SK-N-SH treated with all-trans-retinoic acid at 6 μM for 48 hours (cell line): ENCODE measurements around the gene HIF1A.

Source experiments
- ATAC-seq: fragments of 200-7000 bp; cut with Tn5 transposase; 3 replicates; pipeline ENCODE4 v1.9.1; 2020; ENCODE audit warnings: mild to moderate bottlenecking, moderate library complexity
- ARNTL ChIP-seq: fragments of 450-650 bp; formaldehyde crosslinking; IDR thresholded peaks from 2 replicates; pipeline ENCODE4 v1.5.0; 2020; ENCODE audit warnings: low read depth, mild to moderate bottlenecking, moderate library complexity, borderline replicate concordance
- BACH2 ChIP-seq: fragments of 250-450 bp; sonication (Bioruptor Pico); IDR thresholded peaks from 2 replicates; pipeline ENCODE4 v1.9.0; 2021; ENCODE audit warnings: mild to moderate bottlenecking, borderline replicate concordance
- CSDC2 ChIP-seq: fragments of 250-450 bp; sonication (Bioruptor Pico); IDR thresholded peaks from 2 replicates; pipeline ENCODE4 v1.5.0; 2020; ENCODE audit warnings: mild to moderate bottlenecking, moderate library complexity
- ESRRG ChIP-seq: fragments of 250-450 bp; sonication (Bioruptor Pico); IDR thresholded peaks from 2 replicates; pipeline ENCODE4 v1.6.1; 2021; ENCODE audit warnings: mild to moderate bottlenecking
- GLIS3 ChIP-seq: fragments of 250-450 bp; sonication (Bioruptor Pico); IDR thresholded peaks from 2 replicates; pipeline ENCODE4 v1.5.0; 2020; ENCODE audit warnings: mild to moderate bottlenecking, moderate library complexity
- ISL1 ChIP-seq: fragments of 250-450 bp; sonication (Bioruptor Pico); IDR thresholded peaks from 2 replicates; pipeline ENCODE4 v2.1.2; 2022; ENCODE audit warnings: mild to moderate bottlenecking, moderate library complexity
- OSR1 ChIP-seq: fragments of 250-450 bp; sonication (Bioruptor Pico); IDR thresholded peaks from 2 replicates; pipeline ENCODE4 v1.8.0; 2022; ENCODE audit warnings: moderate library complexity, mild to moderate bottlenecking, inconsistent platforms
- PPARA ChIP-seq: fragments of 250-450 bp; sonication (Bioruptor Pico); IDR thresholded peaks from 2 replicates; pipeline ENCODE4 v1.5.0; 2020; ENCODE audit warnings: mild to moderate bottlenecking, borderline replicate concordance
- RARB ChIP-seq: fragments of 250-450 bp; sonication (Bioruptor Pico); IDR thresholded peaks from 2 replicates; pipeline ENCODE4 v1.8.0; 2021; ENCODE audit warnings: mild to moderate bottlenecking, moderate library complexity
- TCF4 ChIP-seq: fragments of 250-450 bp; sonication (Bioruptor Pico); IDR thresholded peaks from 2 replicates; pipeline ENCODE4 v1.8.0; 2021; ENCODE audit warnings: mild to moderate bottlenecking, moderate library complexity, borderline replicate concordance
- TOX ChIP-seq: fragments of 250-450 bp; sonication (Bioruptor Pico); IDR thresholded peaks from 2 replicates; pipeline ENCODE4 v1.8.0; 2021; ENCODE audit warnings: mild to moderate bottlenecking, moderate library complexity, borderline replicate concordance
- ZC3H10 ChIP-seq: fragments of 250-450 bp; sonication (Bioruptor Pico); IDR thresholded peaks from 2 replicates; pipeline ENCODE4 v1.5.1; 2021; ENCODE audit warnings: mild to moderate bottlenecking, moderate library complexity
- ZFP3 ChIP-seq: fragments of 250-450 bp; sonication (Bioruptor Pico); IDR thresholded peaks from 2 replicates; pipeline ENCODE4 v1.5.0; 2020; ENCODE audit warnings: mild to moderate bottlenecking, moderate library complexity
- ZNF565 ChIP-seq: fragments of 450-650 bp; formaldehyde crosslinking; conservative IDR thresholded peaks from 2 replicates; pipeline ENCODE4 v1.5.0; 2020; ENCODE audit warnings: low read depth, mild to moderate bottlenecking, moderate library complexity
- ZNF8 ChIP-seq: fragments of 450-650 bp; formaldehyde crosslinking; IDR thresholded peaks from 2 replicates; pipeline ENCODE4 v1.5.0; 2020; ENCODE audit warnings: mild to moderate bottlenecking, moderate library complexity
- TF ChIP-seq, protein P1 (sequence below): fragments of 250-450 bp; sonication (Bioruptor Pico); IDR thresholded peaks from 2 replicates; pipeline ENCODE4 v1.5.1; 2020; ENCODE audit warnings: low read depth, mild to moderate bottlenecking, moderate library complexity
- TF ChIP-seq, protein P2 (sequence below): fragments of 250-450 bp; sonication (Bioruptor Pico); IDR thresholded peaks from 2 replicates; pipeline ENCODE4 v1.5.0; 2020; ENCODE audit warnings: mild to moderate bottlenecking, moderate library complexity
- TF ChIP-seq, protein P3 (sequence below): fragments of 250-450 bp; sonication (Bioruptor Pico); IDR thresholded peaks from 2 replicates; pipeline ENCODE4 v1.5.1; 2021; ENCODE audit warnings: mild to moderate bottlenecking, moderate library complexity
- TF ChIP-seq, protein P4 (sequence below): fragments of 250-450 bp; sonication (Bioruptor Pico); IDR thresholded peaks from 2 replicates; pipeline ENCODE4 v1.8.0; 2020; ENCODE audit warnings: mild to moderate bottlenecking, moderate library complexity, borderline replicate concordance

Gene HIF1A

DNA sequence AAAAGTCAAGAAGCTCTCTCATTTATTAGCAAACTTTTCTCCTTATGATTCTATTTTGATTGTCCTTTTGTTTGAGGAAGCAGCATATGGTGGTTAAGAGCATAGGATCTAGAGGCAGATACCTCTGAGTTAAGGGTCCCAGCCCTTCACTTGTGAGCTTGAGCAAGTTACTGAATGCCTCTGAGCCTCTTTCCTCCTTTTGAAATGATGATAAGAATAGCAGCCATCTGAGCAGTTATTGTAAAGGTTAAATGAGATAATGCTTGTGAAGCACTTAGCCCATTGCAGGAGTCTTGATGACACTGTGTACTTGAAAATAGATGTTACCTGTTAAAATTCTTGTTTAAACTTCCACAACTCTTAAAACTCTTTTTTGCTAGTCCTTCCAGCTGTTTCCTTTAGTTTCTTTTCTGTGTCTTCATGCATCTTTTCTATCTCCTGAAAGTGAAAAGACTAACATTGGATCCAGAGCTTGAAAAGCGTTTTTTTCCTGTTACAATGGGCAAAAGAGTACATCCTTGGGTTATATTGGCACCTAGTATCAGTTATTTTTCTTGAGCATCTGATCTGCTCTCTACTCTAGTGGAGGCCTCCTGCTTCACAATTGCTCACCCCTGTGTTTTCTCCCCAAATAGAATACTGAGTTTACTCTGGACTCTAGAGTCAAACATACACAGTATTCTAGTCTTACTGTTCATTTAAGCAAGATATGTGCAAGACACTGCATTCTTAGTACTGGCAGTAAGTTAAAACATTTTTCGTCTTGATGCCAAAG, 3.1 kb downstream of the HIF1A start:
- TF ChIP-seq ESRRG (CRISPR knock-in tag) (no peak), ISL1 (CRISPR knock-in tag) (no peak), RARB (no peak), ZFP3 (no peak), BACH2 (no peak)
- TF ChIP-seq, all 23 proteins: peak for 0
- no peak for ATAC-seq

DNA sequence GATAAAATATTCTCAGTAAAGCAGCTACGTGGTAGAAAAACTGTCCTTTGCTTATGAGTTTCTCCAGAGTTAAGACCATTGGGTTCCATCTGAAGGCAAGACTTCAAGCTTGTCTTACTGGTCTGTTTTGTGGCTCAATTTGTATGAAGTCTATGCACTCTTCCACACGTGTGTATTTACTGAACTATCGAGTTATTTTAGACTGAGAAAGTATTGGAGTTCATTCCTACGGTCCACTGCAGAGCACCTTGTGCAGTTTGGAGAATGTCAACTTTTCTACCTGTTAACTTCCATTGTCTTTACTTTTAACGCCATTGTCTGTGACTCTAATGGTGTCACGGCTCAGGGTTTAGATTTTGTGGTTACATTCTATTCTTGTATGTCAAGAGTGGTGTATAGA, 3.7 kb downstream of the HIF1A start:
- TF ChIP-seq ZNF8 (CRISPR knock-in tag), result no peak
- no peak for ATAC-seq

DNA sequence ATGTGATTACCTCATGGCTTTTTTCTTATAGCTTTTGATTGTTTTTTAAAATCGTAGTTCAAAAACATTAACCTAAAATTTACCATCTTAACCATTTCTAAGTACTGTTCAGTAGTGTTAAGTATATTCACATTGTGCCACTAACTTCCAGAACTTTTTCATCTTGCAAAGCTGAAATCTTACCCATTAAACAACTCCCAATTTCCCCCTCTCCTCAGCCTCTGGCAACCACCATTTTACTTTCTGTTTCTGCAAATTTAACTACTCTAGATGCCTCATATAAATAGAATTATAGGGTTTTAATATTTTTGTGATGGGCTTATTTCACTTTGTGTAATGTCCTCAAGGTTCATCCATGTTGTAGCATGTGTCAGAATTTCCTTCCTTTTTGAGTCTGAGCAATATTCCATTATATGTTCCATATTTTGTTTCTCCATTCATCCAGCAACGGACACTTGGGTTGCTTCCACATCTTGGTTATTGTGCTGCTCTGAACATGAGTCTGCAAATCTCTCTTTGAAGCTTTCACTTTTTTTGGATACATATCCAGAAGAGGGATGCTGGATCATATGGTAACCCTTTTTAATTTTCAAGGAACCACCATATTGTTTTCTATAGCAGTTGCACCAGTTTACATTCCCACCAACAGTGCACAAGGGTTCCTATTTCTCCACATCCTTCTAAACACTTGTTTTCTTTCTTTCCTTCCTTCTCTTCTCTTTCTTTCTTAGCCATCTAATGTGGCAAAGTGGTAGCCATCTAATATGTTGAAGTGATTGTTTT, 5.0 kb downstream of the HIF1A start:
- TF ChIP-seq RARB, result no peak
- no peak for TF ChIP-seq ZFP3
- TF ChIP-seq, protein P1, sequence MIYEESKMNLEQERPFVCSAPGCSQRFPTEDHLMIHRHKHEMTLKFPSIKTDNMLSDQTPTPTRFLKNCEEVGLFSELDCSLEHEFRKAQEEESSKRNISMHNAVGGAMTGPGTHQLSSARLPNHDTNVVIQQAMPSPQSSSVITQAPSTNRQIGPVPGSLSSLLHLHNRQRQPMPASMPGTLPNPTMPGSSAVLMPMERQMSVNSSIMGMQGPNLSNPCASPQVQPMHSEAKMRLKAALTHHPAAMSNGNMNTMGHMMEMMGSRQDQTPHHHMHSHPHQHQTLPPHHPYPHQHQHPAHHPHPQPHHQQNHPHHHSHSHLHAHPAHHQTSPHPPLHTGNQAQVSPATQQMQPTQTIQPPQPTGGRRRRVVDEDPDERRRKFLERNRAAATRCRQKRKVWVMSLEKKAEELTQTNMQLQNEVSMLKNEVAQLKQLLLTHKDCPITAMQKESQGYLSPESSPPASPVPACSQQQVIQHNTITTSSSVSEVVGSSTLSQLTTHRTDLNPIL (CRISPR knock-in tag), result no peak
- no peak for TF ChIP-seq PPARA (CRISPR knock-in tag)
- no peak for TF ChIP-seq TOX (CRISPR knock-in tag)
- TF ChIP-seq ESRRG (CRISPR knock-in tag), result no peak
- no peak for TF ChIP-seq ZNF565 (CRISPR knock-in tag)
- TF ChIP-seq ZC3H10 (CRISPR knock-in tag), result no peak
- TF ChIP-seq ZNF8 (CRISPR knock-in tag), result no peak
- TF ChIP-seq BACH2, result no peak
- TF ChIP-seq, protein P2, sequence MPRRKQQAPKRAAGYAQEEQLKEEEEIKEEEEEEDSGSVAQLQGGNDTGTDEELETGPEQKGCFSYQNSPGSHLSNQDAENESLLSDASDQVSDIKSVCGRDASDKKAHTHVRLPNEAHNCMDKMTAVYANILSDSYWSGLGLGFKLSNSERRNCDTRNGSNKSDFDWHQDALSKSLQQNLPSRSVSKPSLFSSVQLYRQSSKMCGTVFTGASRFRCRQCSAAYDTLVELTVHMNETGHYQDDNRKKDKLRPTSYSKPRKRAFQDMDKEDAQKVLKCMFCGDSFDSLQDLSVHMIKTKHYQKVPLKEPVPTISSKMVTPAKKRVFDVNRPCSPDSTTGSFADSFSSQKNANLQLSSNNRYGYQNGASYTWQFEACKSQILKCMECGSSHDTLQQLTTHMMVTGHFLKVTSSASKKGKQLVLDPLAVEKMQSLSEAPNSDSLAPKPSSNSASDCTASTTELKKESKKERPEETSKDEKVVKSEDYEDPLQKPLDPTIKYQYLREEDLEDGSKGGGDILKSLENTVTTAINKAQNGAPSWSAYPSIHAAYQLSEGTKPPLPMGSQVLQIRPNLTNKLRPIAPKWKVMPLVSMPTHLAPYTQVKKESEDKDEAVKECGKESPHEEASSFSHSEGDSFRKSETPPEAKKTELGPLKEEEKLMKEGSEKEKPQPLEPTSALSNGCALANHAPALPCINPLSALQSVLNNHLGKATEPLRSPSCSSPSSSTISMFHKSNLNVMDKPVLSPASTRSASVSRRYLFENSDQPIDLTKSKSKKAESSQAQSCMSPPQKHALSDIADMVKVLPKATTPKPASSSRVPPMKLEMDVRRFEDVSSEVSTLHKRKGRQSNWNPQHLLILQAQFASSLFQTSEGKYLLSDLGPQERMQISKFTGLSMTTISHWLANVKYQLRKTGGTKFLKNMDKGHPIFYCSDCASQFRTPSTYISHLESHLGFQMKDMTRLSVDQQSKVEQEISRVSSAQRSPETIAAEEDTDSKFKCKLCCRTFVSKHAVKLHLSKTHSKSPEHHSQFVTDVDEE (CRISPR knock-in tag), result no peak
- TF ChIP-seq, protein P3, sequence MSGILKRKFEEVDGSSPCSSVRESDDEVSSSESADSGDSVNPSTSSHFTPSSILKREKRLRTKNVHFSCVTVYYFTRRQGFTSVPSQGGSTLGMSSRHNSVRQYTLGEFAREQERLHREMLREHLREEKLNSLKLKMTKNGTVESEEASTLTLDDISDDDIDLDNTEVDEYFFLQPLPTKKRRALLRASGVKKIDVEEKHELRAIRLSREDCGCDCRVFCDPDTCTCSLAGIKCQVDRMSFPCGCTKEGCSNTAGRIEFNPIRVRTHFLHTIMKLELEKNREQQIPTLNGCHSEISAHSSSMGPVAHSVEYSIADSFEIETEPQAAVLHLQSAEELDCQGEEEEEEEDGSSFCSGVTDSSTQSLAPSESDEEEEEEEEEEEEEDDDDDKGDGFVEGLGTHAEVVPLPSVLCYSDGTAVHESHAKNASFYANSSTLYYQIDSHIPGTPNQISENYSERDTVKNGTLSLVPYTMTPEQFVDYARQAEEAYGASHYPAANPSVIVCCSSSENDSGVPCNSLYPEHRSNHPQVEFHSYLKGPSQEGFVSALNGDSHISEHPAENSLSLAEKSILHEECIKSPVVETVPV, result no peak
- TF ChIP-seq CSDC2 (CRISPR knock-in tag), result no peak
- no peak for TF ChIP-seq OSR1 (CRISPR knock-in tag)
- no peak for TF ChIP-seq TCF4 (CRISPR knock-in tag)
- no peak for ATAC-seq

DNA sequence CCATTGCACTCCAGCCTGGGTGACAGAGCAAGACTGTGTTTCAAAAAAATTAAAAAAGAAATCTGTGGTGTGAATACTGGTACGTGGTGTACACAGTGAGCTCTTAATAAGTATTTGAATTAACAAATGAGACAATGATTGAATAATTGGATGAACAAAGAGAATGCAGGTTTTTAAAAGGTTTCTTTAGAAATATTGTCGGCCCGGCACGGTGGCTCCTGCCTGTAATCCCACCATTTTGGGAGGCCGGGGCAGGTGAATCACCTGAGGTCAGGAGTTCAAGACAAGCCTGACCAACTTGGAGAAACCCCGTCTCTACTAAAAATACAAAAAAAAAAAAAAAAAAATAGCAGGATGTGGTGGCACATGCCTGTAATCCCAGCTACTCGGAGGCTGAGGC, 6.6 kb downstream of the HIF1A start:
- no peak for ATAC-seq

More for the DNA sequence above, 6.6 kb downstream of the HIF1A start:
- no peak for TF ChIP-seq ARNTL (CRISPR knock-in tag)
- no peak for TF ChIP-seq ZC3H10 (CRISPR knock-in tag)
- no peak for TF ChIP-seq ZNF8 (CRISPR knock-in tag)
- TF ChIP-seq CSDC2 (CRISPR knock-in tag), result no peak
- no peak for TF ChIP-seq ZFP3
- TF ChIP-seq ESRRG (CRISPR knock-in tag), result no peak
- TF ChIP-seq, protein P1 (CRISPR knock-in tag), result no peak
- TF ChIP-seq RARB, result no peak
- TF ChIP-seq GLIS3 (CRISPR knock-in tag), result no peak
- TF ChIP-seq, protein P4, sequence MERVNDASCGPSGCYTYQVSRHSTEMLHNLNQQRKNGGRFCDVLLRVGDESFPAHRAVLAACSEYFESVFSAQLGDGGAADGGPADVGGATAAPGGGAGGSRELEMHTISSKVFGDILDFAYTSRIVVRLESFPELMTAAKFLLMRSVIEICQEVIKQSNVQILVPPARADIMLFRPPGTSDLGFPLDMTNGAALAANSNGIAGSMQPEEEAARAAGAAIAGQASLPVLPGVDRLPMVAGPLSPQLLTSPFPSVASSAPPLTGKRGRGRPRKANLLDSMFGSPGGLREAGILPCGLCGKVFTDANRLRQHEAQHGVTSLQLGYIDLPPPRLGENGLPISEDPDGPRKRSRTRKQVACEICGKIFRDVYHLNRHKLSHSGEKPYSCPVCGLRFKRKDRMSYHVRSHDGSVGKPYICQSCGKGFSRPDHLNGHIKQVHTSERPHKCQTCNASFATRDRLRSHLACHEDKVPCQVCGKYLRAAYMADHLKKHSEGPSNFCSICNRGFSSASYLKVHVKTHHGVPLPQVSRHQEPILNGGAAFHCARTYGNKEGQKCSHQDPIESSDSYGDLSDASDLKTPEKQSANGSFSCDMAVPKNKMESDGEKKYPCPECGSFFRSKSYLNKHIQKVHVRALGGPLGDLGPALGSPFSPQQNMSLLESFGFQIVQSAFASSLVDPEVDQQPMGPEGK (CRISPR knock-in tag), result no peak
- no peak for TF ChIP-seq ZNF565 (CRISPR knock-in tag)
